ACHN (cell line): ENCODE measurements around the gene KREMEN1.

ENCODE experiments used
- DNase-seq: peaks from one replicate; pipeline ENCODE4 v3.0.0-alpha.2; 2015
- in situ Hi-C: cut with HindIII; loops from 2 replicates; pipeline ENCODE4 v1.10.0; 2017; ENCODE audit warnings: low sequenced_read_pairs, low pct_ligation_motif_present, low pct_unique_long_range_greater_than_20kb

The KREMEN1 gene

GRCh38 chr22:29206372-29207242, 133.8 kb downstream of the KREMEN1 start:
- no peak for DNase-seq
- in situ Hi-C loops: no loop called here

DNA sequence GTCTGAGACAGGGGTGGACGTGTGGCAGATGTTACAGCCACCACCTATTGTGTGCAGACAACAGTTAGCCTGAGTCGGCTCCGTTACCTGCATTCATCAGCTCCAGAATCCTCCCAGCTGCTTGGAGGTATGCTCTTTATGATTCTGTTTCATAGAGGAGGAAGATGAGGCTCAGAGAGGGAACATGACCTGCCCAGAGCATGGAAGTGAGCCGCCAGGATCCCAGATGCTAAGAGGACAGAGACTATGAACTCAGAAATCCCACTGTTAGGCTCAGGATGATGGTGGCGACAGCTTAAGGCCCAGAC, 134.4 kb downstream of the KREMEN1 start:
- in situ Hi-C loops: no loop called here
- DNase-seq: no peak

DNA sequence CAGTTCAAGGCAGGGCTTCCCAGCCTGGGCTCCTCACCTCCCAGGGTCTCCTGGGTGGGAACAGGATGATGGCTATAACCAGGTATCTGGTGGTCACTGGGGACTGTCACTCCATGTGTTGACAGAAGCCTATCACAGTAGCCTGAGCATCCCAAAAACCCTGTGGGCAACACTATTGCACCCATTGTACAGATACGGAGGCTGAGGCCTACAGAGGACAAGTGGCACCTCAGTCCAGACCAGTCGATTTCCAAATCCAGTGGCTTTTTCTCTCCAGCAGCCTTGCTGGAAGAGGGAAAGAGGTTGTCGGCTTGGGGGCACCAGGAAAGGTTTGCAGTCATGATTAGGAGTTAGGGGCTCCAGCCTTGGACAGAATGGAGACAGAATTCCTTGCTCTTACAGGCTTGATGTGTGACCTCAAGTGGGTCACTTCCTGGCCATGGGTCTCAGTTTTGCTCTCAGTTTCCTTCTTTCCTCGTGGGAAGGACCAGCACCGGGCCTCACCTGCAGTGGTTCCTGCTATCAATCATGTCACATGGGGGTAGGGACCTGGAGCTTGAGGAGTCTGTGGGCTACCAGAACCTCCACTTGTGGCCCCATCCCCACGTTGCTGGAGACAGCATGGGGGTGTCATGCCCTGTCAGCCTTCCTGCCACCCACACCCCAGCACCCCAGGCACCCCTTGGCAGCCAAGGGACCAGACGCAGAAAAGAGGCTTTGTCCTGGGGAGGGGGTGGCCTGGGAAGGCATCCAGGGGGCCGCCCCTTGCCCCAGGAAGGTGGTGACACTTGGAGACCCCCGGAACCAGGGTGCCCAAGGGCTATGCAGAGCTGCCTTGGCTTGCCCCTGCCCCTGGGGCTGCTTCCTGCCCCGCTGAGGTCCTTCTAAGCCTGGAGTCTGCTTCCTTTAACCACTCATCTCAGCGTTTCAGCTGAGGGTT, 135.0 kb downstream of the KREMEN1 start:
- in situ Hi-C loops: no loop called here
- DNase-seq: no peak

DNA sequence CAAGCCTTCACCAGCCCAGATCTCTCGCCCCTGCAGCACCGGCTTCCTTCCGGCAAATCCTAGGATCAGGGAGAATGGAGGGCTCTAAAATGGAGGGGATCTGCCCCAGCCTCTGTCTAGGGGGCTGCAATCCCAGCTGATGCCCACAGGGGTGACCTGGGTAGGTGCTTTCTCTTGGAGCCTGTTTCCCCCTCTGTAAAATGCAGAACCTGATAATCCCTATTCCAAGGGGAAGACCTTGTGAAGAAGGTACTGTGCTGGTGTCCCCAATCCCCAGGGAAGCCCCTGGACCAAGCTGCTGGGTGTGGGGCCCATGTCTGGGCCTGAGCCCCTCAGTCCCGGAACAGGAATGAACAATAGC, 135.6 kb downstream of the KREMEN1 start:
- in situ Hi-C loops: no loop called here
- no peak for DNase-seq

- DNase-seq: no peak
- in situ Hi-C loops: no loop called here
Measured at GRCh38 chr22:29208879-29209623, 136.2 kb downstream of the KREMEN1 start.

- in situ Hi-C loops: no loop called here
- DNase-seq: no peak
Measured at GRCh38 chr22:29209624-29209929, 136.7 kb downstream of the KREMEN1 start.

- DNase-seq: no peak
- in situ Hi-C loops: no loop called here
Measured at GRCh38 chr22:29211066-29211465, 138.2 kb downstream of the KREMEN1 start.

DNA sequence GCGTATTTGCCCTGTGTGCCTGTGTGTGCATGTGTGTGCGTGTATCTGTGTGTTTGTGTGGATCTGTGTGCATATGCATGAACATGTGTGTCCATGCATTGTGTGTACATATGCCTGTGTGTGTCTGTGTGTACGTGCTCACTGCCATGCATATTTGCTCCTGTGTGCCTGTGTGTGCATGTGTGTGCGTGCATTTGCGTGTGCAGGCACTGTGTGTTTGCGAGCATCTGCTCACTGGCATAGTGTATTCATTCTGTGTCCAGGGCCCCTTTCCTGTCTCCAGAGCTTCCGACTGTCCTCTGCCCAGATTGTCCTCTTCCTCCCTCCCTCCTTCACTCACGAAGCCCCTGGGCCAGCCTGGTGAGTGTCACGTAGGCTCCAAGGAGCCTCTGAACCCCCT, 138.6 kb downstream of the KREMEN1 start:
- no peak for DNase-seq
- in situ Hi-C loops: no loop called here

GRCh38 chr22:29212743-29213142, 139.9 kb downstream of the KREMEN1 start:
- no peak for DNase-seq

GRCh38 chr22:29213493-29213892, 140.7 kb downstream of the KREMEN1 start:
- in situ Hi-C loops: no loop called here
- DNase-seq: no peak

More at GRCh38 chr22:29212743-29213142, 139.9 kb downstream of the KREMEN1 start:
- in situ Hi-C loops: no loop called here

DNA sequence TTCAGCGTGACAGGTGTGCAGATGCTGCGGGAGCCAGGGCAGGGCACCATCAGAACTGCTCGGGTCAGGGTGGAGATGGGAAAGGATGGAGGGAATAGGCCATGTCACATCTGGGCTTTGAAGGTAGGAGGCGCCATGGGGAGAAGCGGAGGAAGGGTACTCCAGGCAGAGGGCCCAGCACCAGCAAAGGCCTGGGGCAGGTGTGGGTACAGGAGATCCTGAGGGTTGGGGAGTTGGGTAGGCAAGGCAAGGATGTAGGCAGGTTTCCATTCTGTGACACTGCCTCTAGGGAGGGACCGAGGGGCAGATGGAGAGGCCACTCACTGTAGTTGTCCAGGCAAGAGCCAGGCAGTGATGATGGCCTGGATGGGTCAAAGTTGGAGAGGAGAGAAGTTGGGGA, 141.4 kb downstream of the KREMEN1 start:
- in situ Hi-C loops: no loop called here
- DNase-seq: no peak

DNA sequence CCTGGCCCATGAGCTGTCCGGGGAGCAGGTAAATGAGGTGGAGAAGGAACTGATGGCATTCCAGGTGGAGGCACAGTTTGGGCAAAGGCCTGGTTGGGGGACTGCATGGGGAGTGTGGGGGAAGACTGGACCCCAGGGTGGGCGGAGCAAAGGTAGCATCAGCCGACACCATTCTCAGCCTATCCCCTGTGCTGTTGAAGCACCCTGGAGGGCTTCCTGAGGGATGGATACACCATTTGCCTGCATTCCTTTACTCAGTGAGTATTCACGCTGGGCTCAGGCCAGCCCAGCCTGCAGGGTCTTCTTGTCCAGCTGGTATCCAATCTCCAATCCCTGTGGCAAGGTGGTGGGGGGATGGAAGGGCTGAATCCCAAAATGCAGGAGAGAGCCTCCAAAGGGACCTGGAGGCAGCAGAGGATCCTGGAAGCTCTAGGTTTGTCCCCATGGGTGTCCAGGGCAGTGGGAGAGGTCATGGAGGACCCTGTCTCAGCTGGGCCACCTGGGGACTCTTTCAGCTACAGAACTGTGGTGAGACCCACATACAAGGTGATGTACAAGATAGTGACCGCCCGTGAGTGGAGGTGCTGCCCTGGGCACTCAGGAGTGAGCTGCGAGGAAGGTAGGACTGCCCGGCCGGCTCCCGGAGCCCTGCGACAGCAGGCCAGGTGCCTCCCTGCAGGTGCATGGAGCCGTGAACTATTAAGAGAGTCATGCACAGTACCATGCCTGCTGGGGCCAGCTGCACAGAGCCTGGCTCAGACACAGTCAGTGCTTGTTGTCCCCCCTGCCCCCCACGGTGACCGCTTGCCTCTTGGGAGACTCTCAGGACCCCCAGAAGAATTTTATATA, 142.4 kb downstream of the KREMEN1 start:
- in situ Hi-C loops: no loop called here
- no peak for DNase-seq

GRCh38 chr22:29216011-29216872, 143.4 kb downstream of the KREMEN1 start:
- in situ Hi-C loops: no loop called here
- no peak for DNase-seq

DNA sequence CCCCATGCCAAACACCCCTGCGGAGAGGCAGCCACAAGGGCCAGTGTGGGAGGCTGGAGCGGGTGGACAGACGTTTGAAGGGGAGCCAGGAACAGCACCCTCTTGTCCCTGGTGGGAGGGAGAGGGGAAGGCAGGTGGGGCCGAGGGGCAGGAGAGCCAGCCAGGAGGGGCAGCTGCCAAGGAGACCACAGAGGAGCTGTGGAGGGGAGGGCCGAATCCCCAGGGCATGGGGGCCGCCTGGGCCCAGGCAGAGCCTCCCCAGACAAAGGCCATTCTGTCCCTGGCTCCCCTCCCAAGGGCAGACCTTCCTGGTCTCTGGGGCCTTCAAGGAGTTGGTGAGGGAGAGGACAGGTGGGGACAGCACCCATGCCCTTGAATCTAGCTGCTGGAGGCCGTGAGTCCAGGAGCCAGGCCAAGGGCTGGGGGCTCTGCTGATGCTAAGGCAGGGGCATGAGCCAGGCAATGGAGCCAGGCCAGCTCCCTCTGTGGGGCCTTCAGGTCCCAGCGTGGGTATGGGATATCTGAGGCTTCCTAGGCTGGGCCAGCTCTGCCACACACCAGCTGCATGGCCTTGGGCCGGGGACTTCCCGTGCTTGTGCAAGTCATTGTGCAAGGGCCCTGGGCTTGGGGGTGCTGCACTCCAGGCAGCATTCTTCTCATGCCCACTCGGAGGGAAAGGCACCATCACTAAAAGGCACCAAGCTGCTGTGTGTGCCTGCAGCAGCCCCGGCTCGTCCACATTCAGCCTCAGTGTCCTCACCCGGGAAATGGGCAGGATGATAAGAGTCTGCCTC, 144.2 kb downstream of the KREMEN1 start:
- in situ Hi-C loops: no loop called here
- no peak for DNase-seq
